Activated CD4-positive, CD25-positive, alpha-beta regulatory T cell (primary cell): Measurements from ENCODE around the gene ZNF385D.

Source experiments
- DNase-seq, 4 experiments: peaks; one replicate each; lab custom pipeline; 2025; lab: John Stamatoyannopoulos, UW

ZNF385D gene

DNA sequence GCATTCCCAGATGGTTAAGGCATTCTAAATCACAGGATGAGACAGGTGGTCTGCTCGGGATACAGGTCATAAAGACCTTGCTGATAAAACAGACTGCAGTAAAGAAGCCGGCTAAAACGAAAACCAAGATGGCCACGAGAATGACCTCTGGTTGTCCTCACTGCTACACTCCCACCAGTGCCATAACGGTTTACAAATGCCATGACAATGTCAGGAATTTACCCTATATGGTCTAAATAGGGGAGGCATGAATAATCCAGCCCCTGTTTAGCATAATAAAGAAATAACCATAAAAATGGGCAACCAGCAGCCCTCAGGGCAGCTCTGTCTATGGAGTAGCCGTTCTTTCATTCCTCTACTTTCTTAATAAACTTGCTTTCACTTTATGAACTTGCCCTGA lies 151.1 kb downstream of the ZNF385D start:
- DNase-seq = no peak

DNA sequence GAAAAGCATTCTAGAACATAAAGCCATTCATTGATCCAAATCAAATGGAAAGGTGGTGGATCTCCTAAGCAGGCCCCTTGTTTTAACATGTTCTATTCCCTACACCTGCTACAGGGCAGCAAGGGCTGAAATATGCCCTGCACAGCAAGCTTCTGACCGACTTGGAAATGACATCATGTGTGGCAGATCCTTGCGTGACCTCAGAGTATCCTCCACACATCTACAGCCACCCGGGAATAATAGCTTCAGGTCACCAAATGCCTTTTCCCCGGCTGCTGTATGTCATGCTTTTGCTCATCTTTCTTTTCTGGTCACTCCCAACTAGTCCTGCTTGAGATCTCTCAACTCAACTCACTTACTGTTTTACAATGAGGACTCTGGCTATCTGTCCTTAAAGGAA lies 158.2 kb downstream of the ZNF385D start:
- no peak for DNase-seq

DNA sequence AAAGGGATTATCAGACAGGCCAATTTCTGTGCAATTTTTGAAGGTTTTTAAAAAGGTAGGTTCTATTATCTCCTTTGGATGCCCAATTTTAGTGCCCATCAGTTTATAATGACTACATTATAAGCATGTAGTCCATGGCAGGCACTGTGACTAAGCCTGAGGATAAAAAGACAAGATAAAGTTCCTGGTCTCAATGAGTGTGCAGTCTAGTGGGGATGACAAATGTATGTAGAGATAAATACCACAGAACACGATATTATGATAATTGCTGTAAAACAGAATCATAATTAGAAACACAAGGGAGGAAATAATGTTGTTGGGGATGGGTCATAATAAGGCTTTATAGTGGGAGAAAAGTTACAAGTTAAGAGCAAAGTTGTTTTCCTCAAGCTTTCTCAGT lies 163.1 kb downstream of the ZNF385D start:
- no peak for DNase-seq

DNA sequence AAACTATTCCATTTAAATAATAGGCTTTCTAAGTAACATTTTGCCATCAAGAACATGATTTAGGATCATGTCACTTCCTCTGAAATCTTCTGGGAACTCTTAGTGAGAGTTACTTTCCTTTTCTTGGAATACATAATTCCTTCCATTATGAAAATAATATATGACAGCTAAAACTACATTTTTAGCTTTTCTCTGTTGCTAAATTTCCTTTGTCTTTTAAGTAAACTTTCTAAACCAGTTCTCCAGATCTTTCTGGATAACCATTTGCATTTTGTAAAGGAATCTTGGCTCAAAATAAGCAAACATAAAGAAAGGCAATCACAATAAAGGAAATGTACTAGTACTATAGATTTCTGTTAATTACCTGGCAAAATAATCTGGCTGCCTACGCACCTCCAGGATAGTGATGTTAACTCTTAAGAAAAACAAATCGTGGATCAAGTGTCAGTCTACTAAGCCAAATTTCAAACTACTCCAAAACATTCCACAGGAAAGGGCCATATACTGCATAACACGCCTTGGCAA lies 165.7 kb downstream of the ZNF385D start:
- DNase-seq = no peak

DNA sequence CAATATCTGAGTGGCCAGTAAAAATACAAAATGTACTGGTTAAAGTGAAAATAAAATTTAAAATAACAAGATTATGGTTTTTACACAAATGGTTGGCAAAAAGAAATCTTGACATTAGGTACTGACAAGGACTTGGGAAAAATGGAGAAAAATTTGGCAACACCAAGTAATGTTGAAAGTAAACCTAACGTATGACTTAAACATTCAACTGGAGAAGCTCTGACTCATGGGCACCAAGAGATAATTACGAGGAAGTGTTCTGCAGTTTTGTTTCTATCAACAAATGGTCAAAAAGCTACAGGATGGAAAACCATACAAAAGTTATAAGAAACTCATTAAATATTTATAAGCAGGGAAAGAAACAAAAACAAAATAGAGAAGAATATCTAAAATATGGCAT lies 177.7 kb downstream of the ZNF385D start:
- DNase-seq = no peak

DNA sequence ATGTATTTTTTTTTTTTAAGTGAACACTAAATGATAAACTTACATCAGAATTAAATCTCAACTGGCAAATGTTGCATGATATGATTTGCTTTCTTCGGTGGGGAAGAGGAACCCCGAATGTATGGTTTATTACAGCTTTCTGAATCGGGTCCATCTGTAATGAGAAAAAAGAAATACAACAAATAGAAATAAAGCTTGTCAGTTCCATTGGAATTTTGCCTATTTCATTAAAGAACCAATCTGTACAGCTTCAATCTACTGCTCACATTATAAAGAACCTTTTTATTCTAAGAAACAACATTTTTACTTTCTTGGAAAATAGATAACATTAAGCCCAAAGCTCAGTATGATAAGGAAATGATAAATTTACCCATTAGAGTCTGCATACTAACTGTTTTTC lies 186.5 kb downstream of the ZNF385D start:
- no peak for DNase-seq

DNA sequence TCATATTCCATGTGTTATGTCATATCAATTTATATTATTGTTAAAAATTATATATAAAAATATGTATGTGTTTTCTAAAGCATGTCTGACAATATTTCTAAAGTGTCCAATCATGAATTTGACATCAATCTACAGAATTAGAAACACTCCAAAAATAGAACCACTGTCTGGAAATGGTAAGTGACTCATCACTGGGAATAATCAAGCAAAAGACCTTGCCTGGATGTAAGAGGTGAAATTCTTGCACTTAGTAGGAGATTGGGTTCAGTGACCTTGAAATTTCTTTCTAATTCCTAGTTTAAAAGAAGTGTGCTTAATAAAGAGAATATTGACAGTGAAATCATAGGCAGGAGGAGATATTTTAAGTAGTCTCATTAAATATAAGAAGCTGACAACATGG lies 188.8 kb downstream of the ZNF385D start:
- no peak for DNase-seq

DNA sequence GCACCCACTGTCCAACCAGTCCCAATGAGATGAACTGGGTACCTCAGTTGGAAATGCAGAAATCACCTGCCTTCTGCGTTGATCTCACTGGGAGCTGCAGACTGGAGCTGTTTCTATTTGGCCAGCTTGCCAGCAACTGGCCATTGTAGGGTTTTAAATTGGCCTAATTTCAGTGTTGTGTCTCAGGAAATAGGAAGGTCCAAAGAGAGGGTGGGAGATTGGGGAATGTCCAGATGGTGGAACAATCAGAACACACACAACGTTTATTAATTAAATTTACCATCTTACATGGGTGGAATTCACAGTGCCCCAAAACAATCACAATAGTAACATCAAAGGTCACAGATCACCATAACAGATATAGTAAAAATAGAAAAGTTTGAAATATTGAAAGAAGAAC lies 189.5 kb downstream of the ZNF385D start:
- no peak for DNase-seq

DNA sequence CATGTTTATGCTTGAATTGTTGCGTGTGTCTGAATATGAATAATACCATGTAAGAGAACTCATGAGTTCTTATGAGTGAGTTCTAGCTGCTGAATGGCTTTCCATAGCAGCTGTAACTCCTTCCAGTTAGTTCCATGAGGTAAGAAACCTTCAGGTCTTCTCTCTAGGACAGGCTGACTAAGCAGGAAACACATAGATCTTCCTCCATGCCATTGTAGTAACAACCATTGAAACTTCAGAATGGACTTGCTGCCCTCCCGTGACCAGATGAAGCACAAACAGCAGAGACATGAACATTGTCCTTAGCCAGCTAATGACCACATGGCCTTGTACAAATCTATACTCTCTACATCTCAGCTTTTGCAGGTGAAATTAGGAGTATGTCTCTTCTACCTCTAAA lies 200.0 kb downstream of the ZNF385D start:
- no peak for DNase-seq

DNA sequence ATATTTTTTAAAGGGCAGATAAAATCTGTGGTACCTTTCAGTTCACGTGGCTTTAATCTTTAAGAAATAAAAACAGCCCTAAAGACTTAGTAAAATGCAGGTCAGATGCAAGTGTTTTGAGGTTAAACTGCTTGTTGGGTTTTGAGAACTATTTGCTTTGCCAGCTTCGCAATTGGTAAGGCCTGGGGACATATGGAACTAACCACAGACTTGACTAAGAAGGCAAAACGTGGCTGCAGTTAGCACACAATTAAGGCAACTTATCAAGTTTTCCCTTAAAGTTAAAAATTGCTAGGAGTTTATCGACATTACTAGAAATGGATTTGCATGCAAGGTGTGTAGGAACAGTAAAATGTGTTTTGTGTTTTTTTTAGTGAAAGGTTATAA lies 206.9 kb downstream of the ZNF385D start:
- no peak for DNase-seq

DNA sequence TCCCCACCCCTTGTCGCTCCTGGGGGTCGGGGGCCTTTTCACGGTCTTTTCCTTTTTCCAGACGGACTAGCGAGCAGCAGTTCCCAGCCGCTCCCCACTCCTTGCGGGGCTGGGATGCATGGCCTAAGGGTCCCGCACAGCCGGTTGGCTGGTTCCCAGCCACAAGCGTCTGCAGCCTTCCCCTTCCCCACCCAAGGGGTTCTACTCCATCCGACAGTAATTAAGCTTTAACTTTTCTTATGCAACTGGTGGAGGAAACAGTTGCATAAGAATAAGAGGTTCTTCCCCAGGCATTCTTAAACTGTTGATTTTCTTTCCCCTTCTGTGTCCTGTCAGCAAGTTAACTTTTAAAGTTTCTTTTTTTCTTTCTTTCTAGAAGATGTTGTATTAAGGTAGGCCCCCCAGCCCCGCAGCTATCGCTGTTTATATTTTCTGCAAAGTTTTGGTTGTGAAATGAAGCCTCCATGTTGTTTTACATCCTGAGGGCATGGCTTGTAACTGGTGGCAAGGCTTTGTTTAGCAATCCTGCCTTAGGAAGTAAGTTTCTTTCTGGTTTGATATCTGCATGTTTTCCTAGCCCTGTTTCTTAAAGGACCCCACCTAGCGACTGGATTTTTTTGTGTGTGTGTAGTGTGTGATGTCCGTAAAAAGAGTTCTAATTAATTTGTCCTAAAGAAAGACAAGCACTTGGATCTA lies 207.5 kb downstream of the ZNF385D start:
- DNase-seq = no peak

DNA sequence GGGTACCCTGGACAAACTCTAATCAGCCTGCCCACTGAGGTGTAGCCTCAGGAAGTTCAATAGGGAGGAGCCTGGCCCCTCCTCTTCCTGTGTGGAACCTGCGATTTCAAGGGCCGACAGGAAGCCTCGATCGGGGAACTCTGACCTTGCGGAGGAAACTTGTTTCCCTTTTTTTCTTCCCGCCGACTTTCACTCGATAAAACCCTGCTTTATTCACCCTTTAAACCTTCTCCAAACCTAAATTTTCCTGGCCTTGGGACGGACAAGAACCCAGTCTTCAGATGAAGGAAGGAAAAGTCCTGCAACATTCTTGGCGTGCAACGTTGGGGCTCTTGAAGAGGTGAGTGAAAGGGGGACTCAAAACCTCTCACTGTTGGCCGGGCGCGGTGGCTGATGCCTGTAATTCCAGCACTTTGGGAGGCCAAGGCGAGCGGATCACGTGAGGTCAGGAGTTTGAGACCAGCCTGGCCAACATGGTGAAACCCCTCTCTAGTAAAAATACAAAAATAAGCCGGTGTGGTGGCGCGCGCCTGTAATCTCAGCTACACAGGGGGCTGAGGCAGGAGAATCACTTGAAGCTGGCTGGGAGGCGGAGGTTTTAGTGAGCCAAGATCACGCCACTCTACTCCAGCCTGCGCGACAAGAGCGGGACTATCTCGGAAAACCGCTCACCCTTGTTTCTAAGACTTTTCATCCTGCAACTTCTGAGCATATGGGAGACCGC lies 208.2 kb downstream of the ZNF385D start:
- no peak for DNase-seq

DNA sequence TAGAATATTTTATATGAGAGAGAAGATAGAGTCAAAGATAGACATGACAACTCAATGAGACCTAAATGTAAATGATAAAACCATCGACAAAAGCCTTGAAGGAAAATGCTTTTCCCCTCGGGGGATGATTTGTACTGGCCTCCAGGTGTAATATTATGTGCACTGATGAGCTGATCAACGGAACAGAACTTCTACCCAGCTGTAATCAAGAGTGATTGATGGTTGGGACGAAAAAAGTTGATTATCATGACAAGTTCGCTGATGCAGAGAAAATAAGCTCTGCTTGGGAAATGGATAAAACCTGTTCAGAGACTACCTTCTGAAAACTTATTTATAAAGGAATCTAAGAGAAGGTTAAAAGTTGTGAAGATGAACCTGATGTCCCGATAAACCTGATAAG lies 210.7 kb downstream of the ZNF385D start:
- DNase-seq = no peak

DNA sequence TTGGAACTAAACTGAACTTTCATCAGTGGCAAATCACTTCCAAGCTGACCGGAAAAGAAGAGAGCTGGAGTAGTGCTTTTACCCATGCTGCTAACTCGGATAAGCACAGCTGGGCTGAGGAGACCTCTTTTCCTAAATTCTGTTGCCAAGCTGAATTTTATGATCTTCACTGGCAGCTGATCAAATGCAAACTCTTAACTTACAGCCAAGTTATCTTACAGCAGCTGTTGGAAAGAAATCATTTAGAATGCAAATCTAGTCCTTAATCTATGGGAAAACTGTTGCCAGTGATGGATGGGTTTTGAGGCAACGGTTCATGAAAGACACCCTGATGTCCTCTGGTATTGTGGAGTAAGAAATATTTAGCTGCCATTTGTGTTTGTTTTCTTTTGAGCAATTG lies 216.5 kb downstream of the ZNF385D start:
- no peak for DNase-seq

DNA sequence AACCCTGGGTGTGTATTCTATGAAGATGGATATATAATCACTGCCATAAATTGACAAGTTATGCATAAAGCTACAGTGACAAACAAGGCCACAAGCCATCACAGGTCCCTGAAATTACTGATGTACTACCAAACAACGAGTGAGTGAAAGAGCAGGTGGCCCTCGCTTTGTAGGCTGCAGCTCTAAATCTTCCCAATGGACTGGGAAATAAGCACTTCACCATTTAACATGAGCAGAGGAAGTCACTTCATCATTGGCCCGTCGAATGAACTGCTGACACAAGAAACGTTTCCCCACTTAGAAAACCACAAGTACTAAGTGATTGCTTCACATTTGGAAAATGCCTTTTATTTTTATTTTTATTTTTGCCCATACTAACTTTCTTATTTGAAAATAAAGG lies 218.0 kb downstream of the ZNF385D start:
- DNase-seq = no peak

DNA sequence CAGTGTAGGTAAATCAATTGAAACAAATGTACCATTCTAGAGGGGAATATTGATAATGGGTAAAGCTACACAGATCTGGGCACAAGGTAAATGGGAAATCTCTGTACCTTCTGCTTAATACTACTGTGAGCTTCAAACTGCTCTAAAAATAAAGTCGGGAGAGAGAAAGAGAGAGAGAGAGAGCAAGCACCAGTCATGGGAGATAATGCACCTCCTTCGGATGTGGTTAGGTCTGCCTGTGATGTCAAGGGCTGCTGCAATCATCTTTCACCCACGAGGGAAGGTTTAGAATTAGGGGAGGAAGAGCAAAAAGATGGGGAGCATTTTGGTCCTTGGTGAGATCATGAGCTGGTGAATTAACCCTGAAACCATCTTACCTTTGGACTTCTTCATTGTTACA lies 219.1 kb downstream of the ZNF385D start:
- no peak for DNase-seq

DNA sequence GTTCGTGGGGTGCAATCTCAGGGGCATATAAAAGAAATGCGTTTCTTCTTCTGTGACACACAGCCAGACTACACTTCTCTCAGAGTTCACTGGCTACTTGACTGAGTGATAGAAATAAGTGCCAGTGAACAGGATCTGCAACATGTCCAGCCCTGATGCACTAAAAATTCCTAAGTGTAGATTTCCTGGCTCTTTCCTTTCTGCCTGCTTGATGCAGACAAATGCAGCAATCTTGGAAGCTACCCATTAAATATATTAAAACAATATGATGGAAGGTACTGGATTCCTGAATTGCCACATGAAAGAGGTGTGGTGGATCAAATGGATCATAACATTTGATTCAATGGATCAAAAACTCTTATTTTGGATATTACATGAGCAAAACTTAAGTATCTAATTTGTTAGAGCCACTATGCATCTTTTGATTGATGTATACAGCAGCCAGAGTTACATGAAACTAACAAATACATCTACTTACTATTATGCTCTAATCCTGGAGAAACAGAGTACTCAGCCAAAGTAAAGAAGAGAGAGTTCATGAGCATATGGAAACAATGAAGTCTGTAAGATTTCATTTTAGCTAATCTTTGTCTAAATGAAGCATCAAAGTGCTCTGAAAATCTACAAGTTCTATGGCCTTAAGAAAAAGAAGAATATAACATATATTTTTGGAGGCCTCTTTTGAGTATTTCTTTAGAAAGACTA lies 222.6 kb downstream of the ZNF385D start:
- no peak for DNase-seq

DNA sequence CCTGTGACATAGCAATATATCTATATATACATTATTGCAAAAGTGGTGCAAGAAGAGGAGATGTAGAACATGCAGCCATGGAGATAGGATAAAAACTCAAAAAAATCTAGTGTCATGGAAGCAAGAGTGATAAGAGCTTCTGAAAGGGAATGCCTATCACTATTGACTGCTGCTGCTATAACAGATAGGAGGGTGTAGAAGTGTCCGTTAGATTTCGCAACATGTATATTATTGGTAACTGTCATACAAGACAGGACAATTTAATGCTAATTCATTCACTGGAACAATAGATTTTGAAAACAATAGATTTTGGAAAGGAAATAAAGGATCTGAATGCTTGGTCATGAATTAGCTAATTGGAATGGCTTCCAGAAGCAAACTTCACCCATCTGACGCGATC lies 224.5 kb downstream of the ZNF385D start:
- no peak for DNase-seq

DNA sequence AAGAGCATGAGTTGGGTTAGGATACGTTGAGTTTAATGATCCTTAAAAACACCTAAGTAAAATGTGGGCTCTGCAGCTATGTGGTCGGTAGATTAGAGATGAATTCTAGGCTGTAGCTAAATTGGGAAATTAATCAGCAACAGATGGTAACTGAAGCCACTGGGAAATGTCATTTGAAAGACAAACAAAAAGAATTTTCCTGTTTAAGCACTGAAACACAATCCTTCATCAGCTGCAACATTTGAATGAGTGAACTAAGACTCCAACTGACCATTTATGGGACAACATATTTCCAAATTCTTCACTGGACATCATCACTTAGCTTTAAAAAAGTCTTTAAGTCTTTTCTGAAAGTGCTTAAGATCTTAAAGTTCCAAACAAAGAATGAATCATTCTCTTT lies 226.9 kb downstream of the ZNF385D start:
- no peak for DNase-seq

DNA sequence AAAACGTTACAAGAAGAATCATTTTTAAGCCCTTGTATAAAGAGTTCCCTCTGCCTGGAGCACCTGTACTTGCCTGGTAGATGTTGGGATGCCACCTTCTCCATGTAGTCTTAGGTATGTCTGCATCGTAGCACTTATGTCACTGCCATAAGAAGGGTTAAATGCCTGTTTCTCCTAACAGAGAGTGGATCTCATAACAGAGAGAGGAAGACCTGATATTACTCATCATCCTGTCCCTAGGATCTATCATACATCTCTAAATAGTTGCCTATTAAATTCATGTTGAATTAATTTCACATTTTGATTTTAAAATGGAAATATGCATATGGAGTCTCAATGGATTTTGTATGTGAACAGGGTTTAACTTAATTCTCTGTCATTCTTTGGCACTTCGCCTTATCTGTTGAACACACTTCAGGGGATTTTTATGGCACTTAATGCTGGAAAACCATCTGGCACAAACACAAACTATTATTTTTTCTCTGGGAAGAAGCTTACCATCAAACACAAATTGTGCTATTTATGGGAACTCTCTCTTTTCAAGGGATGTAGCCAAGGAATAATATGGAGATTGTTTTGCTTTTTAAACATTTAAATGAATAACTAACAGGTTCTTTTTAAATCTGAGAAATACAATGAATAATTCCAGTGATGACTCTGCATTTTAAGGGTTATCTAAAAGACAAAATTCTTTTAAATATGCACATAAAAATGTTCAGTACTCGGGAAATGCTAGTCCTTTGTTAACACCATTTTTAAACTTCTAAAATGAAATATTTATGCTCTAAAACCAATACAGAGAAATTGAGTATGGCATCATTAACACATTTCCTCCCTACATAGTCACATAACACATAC lies 230.7 kb downstream of the ZNF385D start:
- DNase-seq = no peak

DNA sequence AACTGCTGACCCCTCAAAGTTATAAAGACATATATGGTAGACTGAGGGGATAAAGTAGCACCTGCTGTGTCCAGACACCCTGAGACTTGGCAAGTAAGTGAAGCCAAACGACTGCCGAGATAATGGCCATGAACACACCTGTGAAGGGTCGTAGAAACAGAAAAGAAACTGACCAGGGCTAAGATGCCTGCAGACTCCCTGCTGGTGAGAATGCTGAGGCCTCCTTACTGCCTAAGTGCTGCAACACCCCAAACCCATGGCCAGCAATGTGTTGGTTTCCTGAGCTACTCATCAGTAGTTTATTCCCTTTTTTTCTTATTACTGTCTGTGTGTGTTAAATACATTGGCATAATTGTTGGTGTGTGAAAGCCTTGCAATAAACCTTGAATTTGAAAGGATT lies 233.8 kb downstream of the ZNF385D start:
- no peak for DNase-seq

DNA sequence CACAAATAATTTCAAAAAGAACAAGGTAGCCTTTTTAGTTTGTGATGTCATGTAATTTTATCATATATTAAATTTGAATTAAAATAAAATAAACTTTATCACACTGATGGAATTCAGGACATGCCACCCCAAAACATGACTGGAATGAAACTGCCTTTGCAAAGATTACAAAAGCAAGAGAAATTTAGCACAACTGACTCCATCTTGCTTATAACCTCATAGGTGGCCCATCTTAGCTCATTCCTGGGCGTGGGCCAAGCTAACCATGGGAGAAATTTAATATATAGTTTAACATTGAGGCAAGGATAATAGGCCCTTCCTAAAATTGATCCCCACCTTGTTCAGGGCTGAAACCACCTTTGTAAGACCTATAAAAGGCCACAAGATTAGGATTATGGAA lies 235.6 kb downstream of the ZNF385D start:
- no peak for DNase-seq
